IPS DF 4.7 (cell line): ENCODE measurements around the gene FMNL2.

Experiments used
- DNase-seq: peaks from one replicate; pipeline ENCODE4 v3.0.0-alpha.2; 2013; ENCODE audit warnings: low spot score; ENCODE audit errors: extremely low read depth

Gene FMNL2

GRCh38 chr2:152553518-152553917, 218.5 kb downstream of the FMNL2 start:
- no peak for DNase-seq

- no peak for DNase-seq
Measured at GRCh38 chr2:152555048-152555447, 220.1 kb downstream of the FMNL2 start.

GRCh38 chr2:152556506-152556905, 221.5 kb downstream of the FMNL2 start:
- DNase-seq: no peak

GRCh38 chr2:152557273-152557888, 222.4 kb downstream of the FMNL2 start:
- DNase-seq: no peak

GRCh38 chr2:152558158-152558984, 223.4 kb downstream of the FMNL2 start:
- no peak for DNase-seq

GRCh38 chr2:152559008-152559407, 224.0 kb downstream of the FMNL2 start:
- no peak for DNase-seq

- DNase-seq: no peak
Measured at GRCh38 chr2:152560166-152560565, 225.2 kb downstream of the FMNL2 start.

- no peak for DNase-seq
Measured at GRCh38 chr2:152560873-152561595, 226.1 kb downstream of the FMNL2 start.

- DNase-seq: no peak
Measured at GRCh38 chr2:152562198-152562884, 227.4 kb downstream of the FMNL2 start.

GRCh38 chr2:152563764-152564163, 228.8 kb downstream of the FMNL2 start:
- DNase-seq: no peak

GRCh38 chr2:152564754-152565551, 230.0 kb downstream of the FMNL2 start:
- DNase-seq: no peak

- DNase-seq: no peak
Measured at GRCh38 chr2:152565884-152566727, 231.1 kb downstream of the FMNL2 start.

GRCh38 chr2:152566728-152567069, 231.7 kb downstream of the FMNL2 start:
- DNase-seq: no peak

GRCh38 chr2:152568531-152568930, 233.6 kb downstream of the FMNL2 start:
- no peak for DNase-seq

GRCh38 chr2:152569186-152569585, 234.2 kb downstream of the FMNL2 start:
- no peak for DNase-seq

GRCh38 chr2:152571048-152571766, 236.2 kb downstream of the FMNL2 start:
- DNase-seq: no peak

GRCh38 chr2:152572031-152572430, 237.1 kb downstream of the FMNL2 start:
- no peak for DNase-seq

- no peak for DNase-seq
Measured at GRCh38 chr2:152573168-152573567, 238.2 kb downstream of the FMNL2 start.

GRCh38 chr2:152577579-152577978, 242.6 kb downstream of the FMNL2 start:
- DNase-seq: no peak
